HG03196 (cell line): ENCODE data around the gene UCN3.
"Not testable (repeated sequence)": the region's sequence is repeated elsewhere in the genome, so short reads cannot be mapped to it uniquely, and the experiment has no call there.

ENCODE experiments used
- ATAC-seq: cut with Tn5 transposase; IDR thresholded peaks from one replicate; pipeline ENCODE4 v1.9.1; 2021; ENCODE audit not compliant: unreplicated experiment

The UCN3 gene

GRCh38 chr10:5404208-5405041 is 39.7 kb downstream of the UCN3 start, which contains the start of gene TUBAL3:
TSS of gene TUBAL3 (minus strand) at chr10:5404828. CDS start at chr10:5404792, 36 bp downstream.
- ATAC-seq, result no peak

- ATAC-seq, result no peak
Observed at GRCh38 chr10:5406918-5407317, 42.2 kb downstream of the UCN3 start.

DNA sequence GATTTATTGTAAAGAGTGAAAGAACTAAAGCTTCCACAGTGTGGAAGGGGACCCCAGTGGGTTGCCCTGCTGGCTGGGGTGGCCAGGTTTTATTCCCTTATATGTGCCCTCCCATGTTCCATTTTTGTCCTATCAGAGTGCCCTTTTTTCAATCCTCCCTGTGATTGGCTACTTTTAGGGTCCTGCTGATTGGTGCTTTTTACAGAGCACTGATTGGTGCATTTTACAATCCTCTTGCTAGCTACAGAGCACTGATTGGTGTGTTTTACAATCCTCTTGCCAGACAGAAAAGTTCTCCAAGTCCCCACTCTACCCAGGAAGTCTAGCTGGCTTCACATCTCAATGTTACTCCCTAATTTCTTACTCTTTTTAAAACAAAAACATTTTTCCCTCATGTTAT is 46.0 kb downstream of the UCN3 start:
- not testable (repeated sequence) for ATAC-seq

- ATAC-seq, result no peak
Observed at GRCh38 chr10:5411941-5412276, 47.1 kb downstream of the UCN3 start.

DNA sequence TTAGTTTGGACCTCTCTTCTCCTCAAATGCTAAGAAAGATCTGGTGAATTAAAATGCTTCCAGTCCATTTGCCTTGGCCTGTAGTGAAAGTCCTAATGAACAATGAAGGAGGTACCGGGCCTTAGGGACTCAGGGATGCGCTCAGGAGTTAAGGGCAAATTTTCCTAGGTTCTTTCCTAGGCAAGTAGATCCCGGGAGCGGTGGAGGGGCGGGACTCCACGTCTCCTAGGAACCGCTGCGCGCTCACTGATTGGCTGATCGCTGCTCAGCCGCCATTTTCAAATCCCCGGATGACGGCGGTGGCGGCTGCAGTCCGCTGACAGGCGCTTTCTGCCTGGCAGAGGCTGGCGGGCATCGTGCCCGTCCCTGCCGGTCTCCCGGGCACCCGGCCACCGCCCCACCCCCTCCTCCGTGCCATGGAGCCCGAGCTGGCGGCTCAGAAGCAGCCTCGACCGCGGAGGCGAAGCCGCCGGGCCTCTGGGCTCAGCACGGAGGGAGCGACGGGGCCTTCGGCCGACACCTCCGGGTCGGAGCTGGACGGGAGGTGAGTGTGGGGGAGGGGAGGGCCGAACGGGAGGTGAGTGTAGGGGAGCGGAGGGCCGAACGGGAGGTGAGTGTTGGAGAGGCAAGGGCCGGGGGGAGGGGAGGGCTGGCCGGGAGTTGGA is 47.6 kb downstream of the UCN3 start, which contains the start of gene NET1:
Gene NET1, plus strand, starts transcription at position 281 of the 665 bp plus-strand sequence. Its CDS starts 136 bp downstream, at position 417.
- ATAC-seq, result peak; percentile 97

- ATAC-seq, result no peak
Observed at GRCh38 chr10:5413012-5413938, 48.5 kb downstream of the UCN3 start.

DNA sequence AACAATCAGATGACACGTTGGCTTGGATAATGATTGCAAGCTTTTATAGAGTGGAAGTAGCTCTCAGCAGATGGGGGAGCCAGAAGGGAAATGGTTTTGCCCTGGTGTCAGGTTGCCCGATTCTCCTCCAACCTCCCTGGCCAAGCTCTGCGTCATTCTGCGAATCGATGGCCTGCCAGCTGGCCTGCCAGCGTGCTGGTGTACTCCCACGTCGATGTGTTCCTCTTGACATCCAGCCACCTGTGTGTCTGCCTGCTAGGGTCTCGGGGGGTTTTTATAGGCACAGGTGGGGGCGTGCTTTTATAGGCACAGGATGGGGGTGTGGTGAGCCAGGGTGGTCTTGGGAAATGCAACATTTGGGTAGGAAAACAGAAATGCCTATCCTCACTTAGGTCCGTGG is 52.2 kb downstream of the UCN3 start:
- no peak for ATAC-seq

DNA sequence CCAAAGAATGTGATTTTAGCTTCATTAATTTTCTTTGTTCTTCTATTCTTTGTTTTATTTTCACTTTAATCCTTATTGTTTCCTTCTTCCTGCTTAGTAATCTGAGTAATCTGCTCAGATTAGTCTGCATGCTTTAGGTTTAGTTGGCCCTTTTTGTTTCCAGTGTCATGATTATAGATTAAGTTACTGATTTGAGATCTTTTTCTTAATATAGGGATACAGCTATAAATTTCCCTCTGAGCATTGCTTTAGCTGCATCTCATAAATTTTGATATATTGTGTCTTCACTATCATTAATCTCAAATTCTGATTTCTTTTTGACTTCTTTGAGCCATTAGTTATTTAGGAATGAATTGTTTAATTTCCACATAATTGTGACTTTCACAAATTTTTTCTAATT is 53.8 kb downstream of the UCN3 start:
- no peak for ATAC-seq

DNA sequence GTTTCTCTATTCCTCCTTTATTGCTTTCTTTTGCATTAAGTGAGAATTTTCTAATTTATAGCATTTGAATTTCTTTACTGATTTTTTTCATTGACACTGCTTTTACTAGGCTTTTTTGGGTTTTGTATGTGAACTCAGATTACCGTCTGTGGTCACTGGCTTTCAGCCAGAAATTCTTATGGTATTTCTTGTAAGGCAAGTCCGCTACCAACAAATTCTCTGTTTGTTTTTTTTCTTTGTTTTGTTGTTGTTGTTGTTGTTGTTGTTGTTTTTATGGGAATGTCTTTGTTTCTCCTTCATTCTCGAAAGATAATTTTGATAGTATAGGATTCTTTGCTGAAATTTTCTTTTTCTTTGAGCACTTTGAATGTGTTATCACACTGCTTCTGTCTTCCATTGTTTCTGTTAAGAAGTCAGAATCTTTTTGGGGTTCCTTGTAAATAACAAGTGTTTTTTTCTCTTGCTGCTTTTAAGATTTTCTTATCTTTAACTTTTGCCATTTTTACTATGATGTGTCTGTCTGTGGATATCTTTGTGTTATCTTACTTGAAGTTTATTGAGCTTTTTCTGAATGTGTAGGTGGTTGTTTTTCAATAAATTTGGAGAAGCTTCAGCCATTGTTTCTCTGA is 54.8 kb downstream of the UCN3 start:
- ATAC-seq, result no peak

GRCh38 chr10:5423771-5424170 is 59.0 kb downstream of the UCN3 start:
- ATAC-seq, result no peak
